Coronary artery (tissue), 2 donors: ENCODE data around the gene TOX2.

Experiments
- DNase-seq: peaks from one replicate; pipeline ENCODE4 v3.0.0-alpha.2; 2017; ENCODE audit warnings: low spot score
- H3K27ac ChIP-seq, 2 donors: fragments of 200-600 bp; sonication (generic); one replicate each; pipeline ENCODE4 v1.5.1; 2016 to 2019
- H3K4me3 ChIP-seq: fragments of 200-600 bp; sonication (generic); 2 replicates; pipeline ENCODE4 v1.5.1; 2016; ENCODE audit warnings: mild to moderate bottlenecking, moderate library complexity
- TF ChIP-seq, protein P1 (sequence below): fragments of 200-600 bp; sonication (generic); IDR thresholded peaks from one replicate; pipeline ENCODE4 v1.5.1; 2019; ENCODE audit warnings: antibody characterized with exemption

TOX2 gene

DNA sequence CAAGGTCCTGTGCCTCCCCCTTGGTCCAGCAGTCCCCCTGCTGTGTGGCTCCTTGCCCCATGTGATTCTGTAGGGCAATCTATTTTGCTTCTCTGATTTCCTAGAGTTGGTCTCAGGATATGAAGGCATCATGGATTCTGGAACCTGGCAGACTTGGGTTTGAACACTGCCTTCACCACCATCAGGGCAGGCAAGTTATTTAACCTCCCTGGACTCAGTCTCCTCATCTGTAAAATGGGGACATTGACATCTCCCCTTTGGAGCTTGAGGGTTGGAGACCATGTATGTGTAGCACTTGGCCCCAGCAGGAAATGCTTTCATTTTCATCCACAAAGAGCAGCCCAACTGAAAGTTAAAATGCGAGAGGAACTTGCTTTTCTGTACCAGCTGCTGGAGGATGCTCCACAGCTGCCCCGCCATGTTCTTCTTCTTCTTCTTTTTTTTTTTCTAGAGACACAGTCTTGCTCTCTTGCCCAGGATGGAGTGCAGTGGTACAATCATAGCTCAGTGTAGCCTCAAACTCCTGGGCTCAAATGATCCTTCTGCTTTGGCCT is 6.7 kb downstream of the TOX2 start:
- DNase-seq, result no peak
- TF ChIP-seq, protein P1, sequence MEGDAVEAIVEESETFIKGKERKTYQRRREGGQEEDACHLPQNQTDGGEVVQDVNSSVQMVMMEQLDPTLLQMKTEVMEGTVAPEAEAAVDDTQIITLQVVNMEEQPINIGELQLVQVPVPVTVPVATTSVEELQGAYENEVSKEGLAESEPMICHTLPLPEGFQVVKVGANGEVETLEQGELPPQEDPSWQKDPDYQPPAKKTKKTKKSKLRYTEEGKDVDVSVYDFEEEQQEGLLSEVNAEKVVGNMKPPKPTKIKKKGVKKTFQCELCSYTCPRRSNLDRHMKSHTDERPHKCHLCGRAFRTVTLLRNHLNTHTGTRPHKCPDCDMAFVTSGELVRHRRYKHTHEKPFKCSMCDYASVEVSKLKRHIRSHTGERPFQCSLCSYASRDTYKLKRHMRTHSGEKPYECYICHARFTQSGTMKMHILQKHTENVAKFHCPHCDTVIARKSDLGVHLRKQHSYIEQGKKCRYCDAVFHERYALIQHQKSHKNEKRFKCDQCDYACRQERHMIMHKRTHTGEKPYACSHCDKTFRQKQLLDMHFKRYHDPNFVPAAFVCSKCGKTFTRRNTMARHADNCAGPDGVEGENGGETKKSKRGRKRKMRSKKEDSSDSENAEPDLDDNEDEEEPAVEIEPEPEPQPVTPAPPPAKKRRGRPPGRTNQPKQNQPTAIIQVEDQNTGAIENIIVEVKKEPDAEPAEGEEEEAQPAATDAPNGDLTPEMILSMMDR, result no peak
- Histone ChIP-seq H3K4me3 (no peak overlapping the region), H3K27ac (no peak overlapping the region)

DNA sequence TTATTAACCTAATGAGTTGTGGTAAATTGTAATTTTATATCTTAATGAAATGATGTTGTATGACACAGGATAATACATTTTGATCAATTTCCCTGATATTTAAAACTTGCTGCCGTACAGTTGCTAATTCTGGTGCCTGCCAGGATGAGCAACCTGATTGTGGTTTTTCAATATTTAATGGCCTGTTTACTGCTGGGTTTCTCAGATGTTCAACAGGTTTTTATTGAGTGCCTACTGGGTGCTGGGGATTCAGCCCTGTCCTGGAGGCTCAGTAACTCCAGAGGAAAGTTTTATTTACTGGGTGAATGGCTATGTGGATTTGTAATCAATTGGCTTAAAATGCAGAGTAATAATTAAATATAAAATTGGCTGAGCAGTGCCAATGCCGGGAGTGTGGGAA is 8.0 kb downstream of the TOX2 start:
- no peak for DNase-seq
- Histone ChIP-seq H3K4me3 (no peak overlapping the region), H3K27ac (no peak overlapping the region)
- TF ChIP-seq, protein P1, result no peak

DNA sequence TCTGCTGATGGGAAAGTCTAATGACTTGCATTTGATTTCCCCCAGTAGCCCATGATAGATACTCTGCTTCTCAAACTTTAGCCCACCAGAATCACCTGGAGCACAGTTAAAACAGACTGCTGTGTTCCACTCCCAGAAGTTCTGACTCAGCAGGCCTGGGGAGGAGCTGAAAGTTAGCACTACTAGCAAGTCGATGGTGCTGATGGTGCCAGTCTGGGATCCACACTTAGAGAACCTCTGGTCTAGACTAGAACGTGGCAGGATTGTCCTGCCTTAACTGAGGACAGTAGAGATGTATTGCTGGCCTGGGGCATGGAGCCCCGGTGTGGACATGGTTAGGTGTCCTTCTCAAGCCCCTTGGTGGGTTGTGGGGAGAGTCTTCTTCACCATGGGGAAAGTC is 8.7 kb downstream of the TOX2 start:
- Histone ChIP-seq H3K4me3 (no peak overlapping the region), H3K27ac (no peak overlapping the region)
- no peak for DNase-seq
- TF ChIP-seq, protein P1, result no peak

DNA sequence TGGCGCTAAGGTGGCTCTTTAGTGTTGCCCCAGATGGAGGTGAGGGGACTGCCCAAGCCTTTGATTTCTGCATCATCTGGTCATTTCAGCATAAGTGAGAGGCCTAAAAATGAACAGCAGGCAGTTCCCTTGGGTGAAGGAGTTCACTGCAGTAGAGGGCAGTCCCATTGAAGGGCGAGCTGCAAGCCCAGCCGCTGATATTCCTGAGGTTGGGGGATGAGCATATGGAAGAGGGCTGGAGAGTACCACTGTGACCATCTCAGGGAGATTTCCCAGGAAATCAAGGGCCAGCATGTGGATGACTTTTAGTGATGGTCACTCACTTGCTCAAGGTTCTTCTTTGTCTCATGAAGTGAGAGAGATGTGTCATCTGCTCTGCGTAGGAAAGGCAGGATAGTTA is 9.3 kb downstream of the TOX2 start:
- TF ChIP-seq, protein P1, result no peak
- H3K27ac ChIP-seq, result no peak overlapping the region
- DNase-seq, result no peak
- no peak overlapping the region for H3K4me3 ChIP-seq

DNA sequence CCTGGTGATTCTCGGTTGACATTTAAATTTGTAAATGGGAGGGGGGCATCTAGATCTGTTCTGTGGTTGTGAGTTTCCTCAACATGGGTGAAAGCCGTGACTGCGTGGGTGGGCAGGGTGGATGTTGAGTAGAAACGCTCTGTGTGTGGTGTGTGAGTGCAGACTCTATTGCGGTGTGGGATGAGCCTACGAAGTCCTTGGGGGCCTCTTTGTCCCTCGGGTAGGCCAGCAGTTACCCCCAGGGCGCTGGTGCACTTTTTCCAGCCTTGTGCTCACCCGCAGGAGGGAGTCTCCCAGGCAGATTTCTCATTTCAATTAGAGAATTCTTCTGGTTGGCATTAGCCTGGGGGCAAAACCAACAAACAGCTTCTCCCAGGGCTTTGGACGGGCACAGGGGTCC is 10.6 kb downstream of the TOX2 start:
- TF ChIP-seq, protein P1, result no peak
- no peak overlapping the region for H3K4me3 ChIP-seq
- no peak for DNase-seq
- no peak overlapping the region for H3K27ac ChIP-seq

DNA sequence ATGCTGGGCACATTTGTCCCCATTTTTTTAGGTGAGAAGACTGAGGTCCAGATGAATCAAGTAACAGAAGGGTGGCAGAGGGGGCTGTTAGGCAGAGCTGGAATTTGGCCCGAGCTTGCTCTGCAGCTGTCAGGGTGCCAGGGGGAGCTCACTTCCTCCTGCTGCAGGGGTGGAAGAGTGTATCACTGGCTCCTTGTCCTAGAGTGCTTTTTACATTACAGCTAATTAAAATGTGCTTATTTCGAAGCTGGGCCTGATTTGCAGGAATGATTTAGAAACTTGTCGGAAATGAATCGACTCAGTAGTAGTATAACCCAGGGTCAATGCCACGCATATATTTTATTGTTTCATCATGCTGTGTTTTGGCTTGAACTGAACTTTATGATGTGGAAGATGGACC is 11.1 kb downstream of the TOX2 start:
- Histone ChIP-seq H3K27ac (no peak overlapping the region), H3K4me3 (no peak overlapping the region)
- DNase-seq, result no peak
- TF ChIP-seq, protein P1, result no peak

DNA sequence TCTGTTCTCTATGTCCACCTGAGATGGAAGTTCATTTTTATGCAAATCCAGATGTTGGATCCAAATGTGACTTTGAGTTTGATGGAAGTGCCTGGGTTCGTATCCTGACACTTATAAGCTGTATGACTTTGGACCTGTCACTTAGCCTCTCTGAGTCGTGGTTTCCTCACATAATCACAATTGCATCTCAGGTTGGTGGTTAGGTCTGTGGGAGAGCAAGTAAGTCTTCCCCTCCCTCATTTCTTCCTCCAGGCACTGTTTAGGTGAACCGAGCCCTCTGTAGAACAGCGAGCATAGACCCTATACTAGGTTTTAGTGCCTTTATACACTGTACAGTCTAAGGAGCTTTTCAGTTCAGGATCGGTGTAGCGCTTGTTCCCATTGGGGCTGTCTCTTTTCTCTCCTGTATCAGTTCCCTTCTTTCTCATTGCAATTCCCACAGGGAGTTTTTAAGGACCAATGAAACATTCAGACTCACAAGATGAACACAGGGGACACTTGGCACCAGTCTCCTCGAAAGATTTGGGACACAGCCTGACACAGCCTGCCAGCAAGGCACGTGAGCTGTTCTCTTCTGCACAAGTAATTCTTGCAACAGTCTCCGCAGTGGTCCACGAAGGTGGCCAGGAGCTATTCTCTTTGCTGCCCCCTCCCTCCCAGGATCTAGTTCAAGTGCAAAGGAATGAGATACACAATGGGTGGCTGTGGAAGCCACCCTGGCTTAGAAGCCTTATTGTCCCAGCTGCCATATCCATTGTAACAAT is 11.8 kb downstream of the TOX2 start:
- Histone ChIP-seq H3K27ac (no peak overlapping the region), H3K4me3 (no peak overlapping the region)
- no peak for DNase-seq
- TF ChIP-seq, protein P1, result no peak
